Psoas muscle (tissue), 8 donors: ENCODE measurements around the gene DEFB123. TPM values are rescaled to one million over a fixed set of nuclear protein-coding genes. Genes with fewer than 3 reads are reported as not detected.

Source experiments
- ATAC-seq, 4 donors: fragments of 200-7000 bp; cut with Tn5 transposase; one replicate each; pipeline ENCODE4 v1.9.1; 2020; ENCODE audit warnings: moderate library complexity in 3 of 4, mild to moderate bottlenecking in 2 of 4
- DNase-seq, 2 donors: peaks; one replicate each; pipeline ENCODE4 v3.0.0-alpha.2; 2020
- H3K27ac ChIP-seq: fragments of 200-600 bp; one replicate; pipeline ENCODE4 v1.8.0; 2022
- H3K27me3 ChIP-seq, 3 donors: fragments of 200-600 bp in 1 of 3; one replicate each; pipeline versions ENCODE4 v1.6.1 to v1.8.0; 2013 to 2022; ENCODE audit warnings: low read length in 2 of 3, mild to moderate bottlenecking in 2 of 3, moderate library complexity in 1 of 3; ENCODE audit not compliant: insufficient read depth in 3 of 3
- H3K36me3 ChIP-seq, 2 donors: fragments of 200-600 bp in 1 of 2; one replicate each; pipeline versions ENCODE4 v1.6.1 to v1.8.0; 2013 to 2022; ENCODE audit warnings: low read depth in 1 of 2, mild to moderate bottlenecking in 1 of 2, moderate library complexity in 1 of 2; ENCODE audit not compliant: insufficient read depth in 1 of 2
- H3K4me1 ChIP-seq: fragments of 200-600 bp; one replicate; pipeline ENCODE4 v1.8.0; 2022
- H3K4me3 ChIP-seq: fragments of 200-600 bp; one replicate; pipeline ENCODE4 v1.8.0; 2022; ENCODE audit warnings: mild to moderate bottlenecking
- H3K9me3 ChIP-seq: fragments of 200-600 bp; one replicate; pipeline ENCODE4 v1.8.0; 2022
- CTCF ChIP-seq: fragments of 200-600 bp; IDR thresholded peaks from one replicate; pipeline ENCODE4 v1.8.0; 2022; ENCODE audit warnings: antibody characterized with exemption
- WGBS, 3 donors: extraction: QIAGEN DNeasy Blood & Tissue Kit; methylation state at CpG; one replicate each; pipeline versions ENCODE4 v1.1.6 to v1.1.7; 2013; 5-methylcytosine and 5-hydroxymethylcytosine counted together
- intact Hi-C, 2 donors: fragments of 100-400 bp; cut with DNase I; formaldehyde crosslinking; loops; one replicate each; pipeline versions ENCODE4 v1.11.0 to v1.14.2; 2022
- long read RNA-seq, 2 donors: library from polyadenylated mRNA; unstranded; transcript quantifications; one replicate each; pipeline ENCODE4 v2.0.0, GENCODE V29; 2021
- polyA plus RNA-seq, 3 donors: library from polyadenylated mRNA; stranded (reverse); fragments of 200-250 nt; gene quantifications; one replicate each; pipeline ENCODE4 v1.2.3, GENCODE V29; 2013
- total RNA-seq, 4 donors: library from RNA; stranded (reverse); fragmentation: NEBNext Ultra II Directional in 2 of 4; extraction: Animal tissue kit (Norgen Biotek cat#: 25700) in 2 of 4; gene quantifications; one replicate each; pipeline versions ENCODE4 v1.2.1 to v1.2.4, GENCODE V29; 2021 to 2023
- donor health status: healthy with polysubstance abuse.
- donor health status: DM: no; HTN: no; CAD: no; lungs with moderate emphysema.
- donor health status: Bipolar disorder and iron deficiency.
- donor health status: healthy.
- donor health status: DM: yes; HTN: yes; CAD: no.
- donor health status: DM: no; HTN: no; CAD: no.
- donor health status: DM: no; HTN: no; CAD: no.
- donor health status: DM: yes; HTN: yes; CAD: no.

The DEFB123 gene
- total RNA-seq = not detected
- polyA plus RNA-seq = not detected
- long read RNA-seq, donor 1 = 0 reads
- long read RNA-seq, donor 2 = 0 reads

GRCh38 chr20:31440012-31440659, at the start of gene DEFB123:
TSS of gene DEFB123 (plus strand) at chr20:31440632. CDS start at chr20:31440699, 67 bp downstream.
- WGBS, 3 donors = 70 to 74% (median 72%) methylated on average over 16 of the region's 16 CpGs
- ATAC-seq = no peak
- no peak for TF ChIP-seq CTCF
- Histone ChIP-seq H3K27ac (no peak within 1 kb of the TSS), H3K4me3 (no peak within 1 kb of the TSS), H3K27me3 (peaks cover 0 to 2% (median 0%) of the 10 kb centered on the region in 3 donors), H3K36me3 (no peaks in the 10 kb centered on the region), H3K9me3 (no peaks in the 10 kb centered on the region), H3K4me1 (no peaks in the 10 kb centered on the region)
- no peak for DNase-seq
- intact Hi-C loops = no loop called here

GRCh38 chr20:31392836-31393235, 47.6 kb upstream of the DEFB123 start:
- no peak overlapping the region for H3K4me3 ChIP-seq
- 59 to 63% (median 62%) methylated on average over 2 of the region's 2 CpGs for WGBS, 3 donors
- ATAC-seq (no peak), DNase-seq (no peak)
- no peaks in the 10 kb centered on the region for H3K4me1 ChIP-seq
- intact Hi-C loops = no loop called here
- H3K27ac ChIP-seq = no peak overlapping the region
- H3K36me3 ChIP-seq = no peaks in the 10 kb centered on the region
- H3K9me3 ChIP-seq = no peaks in the 10 kb centered on the region
- no peak for TF ChIP-seq CTCF
- H3K27me3 ChIP-seq = no peaks in the 10 kb centered on the region

GRCh38 chr20:31394900-31395299, 45.5 kb upstream of the DEFB123 start:
- intact Hi-C loops = no loop called here
- ATAC-seq (no peak), DNase-seq (no peak)
- no peak for TF ChIP-seq CTCF
- H3K27ac ChIP-seq = no peak overlapping the region
- H3K4me3 ChIP-seq = no peak overlapping the region
- no peaks in the 10 kb centered on the region for H3K36me3 ChIP-seq
- 28 to 41% (median 35%) methylated on average over 3 of the region's 3 CpGs for WGBS, 3 donors
- H3K27me3 ChIP-seq = no peaks in the 10 kb centered on the region
- H3K9me3 ChIP-seq = no peaks in the 10 kb centered on the region
- H3K4me1 ChIP-seq = no peaks in the 10 kb centered on the region

- no peak for DNase-seq
- H3K36me3 ChIP-seq = no peaks in the 10 kb centered on the region
- no peak for ATAC-seq
- H3K4me1 ChIP-seq = no peaks in the 10 kb centered on the region
- no peak for TF ChIP-seq CTCF
- no peak overlapping the region for H3K4me3 ChIP-seq
- H3K27me3 ChIP-seq = peaks cover 0 to 2% (median 0%) of the 10 kb centered on the region in 3 donors
- H3K9me3 ChIP-seq = no peaks in the 10 kb centered on the region
- intact Hi-C loops = no loop called here
- no peak overlapping the region for H3K27ac ChIP-seq
- 47 to 50% (median 49%) methylated on average over 1 of the region's 1 CpG for WGBS, 3 donors
Observed at GRCh38 chr20:31403886-31404285, 36.5 kb upstream of the DEFB123 start.

- Histone ChIP-seq H3K9me3 (no peaks in the 10 kb centered on the region), H3K4me1 (no peaks in the 10 kb centered on the region), H3K36me3 (no peaks in the 10 kb centered on the region), H3K27me3 (peaks cover 0 to 2% (median 0%) of the 10 kb centered on the region in 3 donors), H3K4me3 (no peak within 1 kb of the TSS), H3K27ac (no peak within 1 kb of the TSS)
- intact Hi-C loops = no loop called here
- 32 to 41% (median 37%) methylated on average over 3 of the region's 3 CpGs for WGBS, 3 donors
- DNase-seq (no peak), ATAC-seq (no peak)
- TF ChIP-seq CTCF = no peak
Observed at GRCh38 chr20:31406115-31406514, 34.3 kb upstream of the DEFB123 start, which contains the start of gene DEFB121. TSS of gene DEFB121 (minus strand) at chr20:31406215. CDS start at chr20:31406152, 63 bp downstream.
